Hepatocyte (in vitro differentiated cells): Measurements from ENCODE around the gene ZNG1B. TPM values are rescaled to one million over a fixed set of nuclear protein-coding genes. Genes with fewer than 3 reads are reported as not detected.
A peak's percentile ranks its signal among the peaks of the same experiment; 100 is the strongest.
"Not testable (repeated sequence)": the region's sequence is repeated elsewhere in the genome, so short reads cannot be mapped to it uniquely, and the experiment has no call there.

Source experiments
- DNase-seq: peaks from one replicate; pipeline ENCODE4 v3.0.0-alpha.2; 2016; ENCODE audit warnings: low spot score
- H2AFZ ChIP-seq: fragments of 200-600 bp; sonication (generic); 2 replicates; pipeline ENCODE4 v1.6.0; 2016; ENCODE audit warnings: antibody characterized with exemption, mild to moderate bottlenecking
- H3K27ac ChIP-seq: fragments of 200-600 bp; sonication (generic); 2 replicates; pipeline ENCODE4 v1.5.1; 2016; ENCODE audit warnings: mild to moderate bottlenecking
- H3K27me3 ChIP-seq: fragments of 200-600 bp; sonication (generic); 2 replicates; pipeline ENCODE4 v1.6.1; 2016
- H3K36me3 ChIP-seq: fragments of 200-600 bp; sonication (generic); replicated peaks from 2 replicates; pipeline ENCODE4 v1.5.1; 2016; ENCODE audit warnings: low read depth; ENCODE audit not compliant: insufficient read depth
- H3K4me1 ChIP-seq: fragments of 200-600 bp; sonication (generic); 2 replicates; pipeline ENCODE4 v1.5.1; 2016; ENCODE audit warnings: mild to moderate bottlenecking, moderate library complexity; ENCODE audit not compliant: insufficient read depth
- H3K4me2 ChIP-seq: fragments of 200-600 bp; sonication (generic); 2 replicates; pipeline ENCODE4 v1.6.0; 2016
- H3K4me3 ChIP-seq: fragments of 200-600 bp; sonication (generic); 2 replicates; pipeline ENCODE4 v1.5.1; 2016; ENCODE audit warnings: mild to moderate bottlenecking
- H3K79me2 ChIP-seq: fragments of 200-600 bp; sonication (generic); 2 replicates; pipeline ENCODE4 v1.6.0; 2017; ENCODE audit warnings: mild to moderate bottlenecking
- H3K9me2 ChIP-seq: fragments of 200-600 bp; sonication (generic); replicated peaks from 2 replicates; pipeline ENCODE4 v1.6.0; 2017; ENCODE audit warnings: mild to moderate bottlenecking; ENCODE audit not compliant: insufficient read depth
- H3K9me3 ChIP-seq: fragments of 200-600 bp; sonication (generic); 2 replicates; pipeline ENCODE4 v1.5.1; 2016; ENCODE audit warnings: low read depth, mild to moderate bottlenecking
- H4K20me1 ChIP-seq: fragments of 200-600 bp; sonication (generic); 2 replicates; pipeline ENCODE4 v1.6.0; 2016; ENCODE audit warnings: mild to moderate bottlenecking; ENCODE audit not compliant: insufficient read depth, poor library complexity, severe bottlenecking
- EZH2 ChIP-seq: fragments of 200-600 bp; sonication (generic); IDR thresholded peaks from 2 replicates; pipeline ENCODE4 v1.6.1; 2016; ENCODE audit warnings: antibody characterized with exemption, mild to moderate bottlenecking, borderline replicate concordance
- WGBS: methylation state at CpG from one replicate; pipeline ENCODE4 v1.1.6; 2016; ENCODE audit warnings: low lambda C conversion rate; ENCODE audit errors: missing lambda C conversion rate; 5-methylcytosine and 5-hydroxymethylcytosine counted together
- polyA plus RNA-seq: library from polyadenylated mRNA; unstranded; fragments of >200 nt; fragmentation: Nextera tagmentation; extraction: Ambion mirVana; gene quantifications from 2 replicates; pipeline ENCODE4 v1.2.1, GENCODE V29; 2016
- total RNA-seq: library from RNA; depleted of rRNA; stranded (reverse); fragments of >200 nt; gene quantifications from 2 replicates; pipeline ENCODE4 v1.2.3, GENCODE V29; 2014

The ZNG1B gene
- total and polyA plus RNA-seq, 2 experiments from 2014 or later, result 46.3 to 52.3 TPM

DNA sequence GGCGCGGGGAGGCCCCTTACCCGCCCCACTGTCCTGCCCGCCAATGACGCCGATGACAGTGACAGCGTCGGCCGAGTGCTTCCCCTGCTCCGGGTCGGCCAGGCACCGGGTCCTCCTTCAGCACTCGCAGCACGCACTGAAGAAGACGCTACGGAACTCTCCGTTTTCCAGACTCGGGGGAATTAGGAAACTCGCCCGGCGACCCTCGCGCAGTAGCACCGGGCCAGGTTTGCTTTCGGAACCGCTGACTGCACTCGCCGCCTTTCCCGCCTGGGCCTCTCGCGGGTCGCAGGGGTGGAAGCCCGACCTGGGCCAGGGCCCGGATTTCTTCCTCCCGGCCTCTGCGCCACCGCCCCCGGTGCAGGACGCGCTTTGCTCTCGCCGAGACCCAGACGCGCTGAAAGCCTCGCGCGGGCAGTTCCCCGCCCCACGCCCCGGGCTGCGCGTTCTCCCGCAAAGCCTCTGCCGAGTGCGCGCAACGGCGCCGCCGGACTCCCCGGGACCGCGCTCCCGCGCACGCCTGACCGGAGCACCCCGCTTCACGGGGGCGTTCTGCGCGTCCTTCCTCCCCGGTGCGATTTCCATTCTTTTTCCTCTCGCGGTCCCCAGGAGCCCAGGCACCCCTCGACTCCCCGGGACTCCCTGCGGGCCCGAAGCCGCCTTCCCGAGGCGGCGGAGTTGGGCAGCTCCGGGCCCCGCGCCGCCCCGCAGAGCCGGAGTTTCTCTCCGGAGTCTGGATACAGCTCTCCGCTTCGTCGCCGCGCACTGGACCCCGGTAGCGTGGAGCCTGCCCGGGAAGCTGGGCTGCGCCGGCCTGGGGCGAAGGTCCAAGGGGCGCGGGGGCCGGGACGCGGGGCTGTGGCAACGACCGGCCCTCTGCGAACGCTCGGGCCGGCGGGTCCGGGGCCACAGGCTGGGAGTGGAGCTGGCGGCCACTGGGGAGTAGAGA is 65.9 kb downstream of the ZNG1B start:
- H3K4me1 ChIP-seq, H3K9me2 ChIP-seq, H3K36me3 ChIP-seq, H3K4me3 ChIP-seq, DNase-seq, H3K9me3 ChIP-seq, H3K79me2 ChIP-seq, H3K27ac ChIP-seq, H4K20me1 ChIP-seq: not testable (repeated sequence)
- WGBS, result under 1% methylated on average over 29 of the region's 116 CpGs
- Histone ChIP-seq H2AFZ (peak overlapping the region; percentile 40), H3K4me2 (peak overlapping the region; percentile 86), H3K27me3 (peaks cover 25% of the 10 kb centered on the region)
- TF ChIP-seq EZH2, result peak; percentile 92

DNA sequence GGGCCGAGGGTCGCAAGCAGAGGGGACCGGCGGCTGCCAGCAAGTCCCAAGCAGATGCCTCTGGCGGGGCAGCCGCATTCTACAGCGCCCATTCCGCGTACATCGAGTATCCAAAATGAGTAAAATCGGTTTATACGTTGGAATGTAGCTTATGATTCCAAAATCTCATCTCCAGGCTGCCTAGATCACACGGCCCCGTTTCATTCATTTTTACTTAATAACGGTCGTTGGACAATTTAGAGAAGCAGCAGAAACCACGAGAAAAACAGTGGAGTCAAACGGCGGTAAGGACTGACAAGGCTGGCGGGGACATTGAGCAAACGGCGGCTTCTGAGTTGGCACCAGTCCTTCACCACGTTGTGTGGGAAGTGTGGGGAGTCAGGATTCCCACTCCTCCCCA is 66.6 kb downstream of the ZNG1B start:
- not testable (repeated sequence) for H3K4me3 ChIP-seq, H3K4me1 ChIP-seq, DNase-seq, H3K9me2 ChIP-seq, H2AFZ ChIP-seq, H3K27ac ChIP-seq, H3K79me2 ChIP-seq, H4K20me1 ChIP-seq, H3K36me3 ChIP-seq, H3K9me3 ChIP-seq
- peaks cover 25% of the 10 kb centered on the region for H3K27me3 ChIP-seq
- WGBS, result 7% methylated on average over 12 of the region's 23 CpGs
- H3K4me2 ChIP-seq, result peak overlapping the region; percentile 86
- peak; percentile 71 for TF ChIP-seq EZH2

DNA sequence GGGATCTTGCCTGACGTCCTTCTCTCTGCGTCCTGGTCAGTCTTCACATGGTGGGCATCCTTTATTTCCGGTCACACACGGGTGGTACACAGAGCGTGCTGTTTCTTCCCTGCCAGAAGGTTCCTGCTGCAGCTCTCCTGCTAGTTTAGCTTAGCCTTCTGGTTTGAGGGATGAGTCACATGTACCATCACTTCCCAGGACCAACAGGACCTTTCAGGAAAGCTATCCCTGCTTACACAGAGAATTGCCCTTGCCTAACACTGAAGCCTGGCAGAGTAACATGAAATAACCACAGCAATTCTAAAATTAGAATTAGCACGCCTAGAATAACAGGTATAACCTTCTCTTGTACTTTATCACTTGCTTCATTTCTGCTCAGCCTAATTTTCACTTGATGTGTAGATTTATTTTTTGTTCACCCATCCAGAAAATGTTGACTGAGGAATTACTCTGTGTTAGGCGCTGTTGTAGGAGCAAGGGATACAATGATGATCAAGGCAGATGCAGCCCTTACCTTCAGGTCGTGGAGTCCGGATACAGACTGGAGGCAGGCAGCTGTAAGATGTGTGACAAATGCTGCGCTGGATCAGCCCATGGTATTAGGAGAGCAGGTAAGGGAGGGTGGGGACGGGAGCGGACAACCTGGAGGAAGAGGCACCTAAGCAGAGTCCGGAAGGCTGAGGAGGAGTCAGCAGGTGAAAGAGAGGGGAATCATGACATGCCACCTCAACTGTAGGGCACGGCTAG is 70.1 kb downstream of the ZNG1B start:
- not testable (repeated sequence) for H3K9me3 ChIP-seq, H2AFZ ChIP-seq, H4K20me1 ChIP-seq, DNase-seq, H3K27ac ChIP-seq, H3K4me2 ChIP-seq, H3K36me3 ChIP-seq, H3K9me2 ChIP-seq, H3K79me2 ChIP-seq, H3K4me1 ChIP-seq, H3K4me3 ChIP-seq
- WGBS, result 40% methylated on average over 11 of the region's 14 CpGs
- H3K27me3 ChIP-seq, result peaks cover 14% of the 10 kb centered on the region

DNA sequence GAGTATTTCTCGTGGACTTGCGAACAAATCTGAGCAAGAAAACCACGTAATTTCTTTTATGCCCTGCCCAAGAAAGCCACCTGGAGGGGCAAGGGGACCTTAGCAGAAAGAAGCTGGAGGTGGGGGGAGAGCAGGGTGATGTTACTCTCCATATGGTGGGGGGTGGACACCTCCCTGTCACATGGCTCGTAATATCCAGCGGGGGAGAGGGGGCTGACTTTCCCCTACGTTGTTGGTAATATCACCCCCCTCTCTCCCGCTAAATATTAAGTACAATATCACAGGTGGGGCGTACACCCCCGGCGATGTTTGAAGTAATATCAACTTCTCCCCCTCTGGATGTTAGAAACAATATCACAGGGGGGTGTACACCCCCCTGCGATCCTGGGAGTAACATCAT is 70.7 kb downstream of the ZNG1B start:
- H3K9me2 ChIP-seq, H3K79me2 ChIP-seq, H3K4me3 ChIP-seq, H4K20me1 ChIP-seq, H3K27ac ChIP-seq, H3K4me1 ChIP-seq, DNase-seq, H2AFZ ChIP-seq, H3K9me3 ChIP-seq, H3K36me3 ChIP-seq, H3K4me2 ChIP-seq: not testable (repeated sequence)
- H3K27me3 ChIP-seq, result peaks cover 14% of the 10 kb centered on the region
- WGBS, result 69% methylated on average over 11 of the region's 11 CpGs

DNA sequence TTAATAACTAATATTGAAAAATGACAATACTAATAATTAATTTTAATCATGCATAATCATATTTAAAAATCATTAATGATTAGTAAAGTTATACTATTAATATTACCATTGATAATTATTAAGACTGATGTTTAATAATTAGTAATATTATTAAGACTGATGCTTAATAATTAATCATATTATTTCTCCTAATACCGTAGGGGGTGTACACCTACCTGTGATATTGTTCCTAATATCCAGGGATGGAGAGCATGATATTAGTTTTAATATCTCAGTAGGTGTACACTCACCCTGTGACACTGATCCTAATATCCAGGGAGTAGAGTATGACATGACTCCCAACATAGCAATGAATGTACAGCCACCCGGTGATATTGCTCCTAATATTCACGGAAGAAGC is 73.4 kb downstream of the ZNG1B start:
- H4K20me1 ChIP-seq, H3K4me2 ChIP-seq, H3K27me3 ChIP-seq, DNase-seq, H3K79me2 ChIP-seq, H3K4me3 ChIP-seq, H3K36me3 ChIP-seq, H3K4me1 ChIP-seq, H3K27ac ChIP-seq, H2AFZ ChIP-seq, H3K9me2 ChIP-seq, H3K9me3 ChIP-seq: not testable (repeated sequence)
- WGBS, result 86% methylated on average over 3 of the region's 3 CpGs

DNA sequence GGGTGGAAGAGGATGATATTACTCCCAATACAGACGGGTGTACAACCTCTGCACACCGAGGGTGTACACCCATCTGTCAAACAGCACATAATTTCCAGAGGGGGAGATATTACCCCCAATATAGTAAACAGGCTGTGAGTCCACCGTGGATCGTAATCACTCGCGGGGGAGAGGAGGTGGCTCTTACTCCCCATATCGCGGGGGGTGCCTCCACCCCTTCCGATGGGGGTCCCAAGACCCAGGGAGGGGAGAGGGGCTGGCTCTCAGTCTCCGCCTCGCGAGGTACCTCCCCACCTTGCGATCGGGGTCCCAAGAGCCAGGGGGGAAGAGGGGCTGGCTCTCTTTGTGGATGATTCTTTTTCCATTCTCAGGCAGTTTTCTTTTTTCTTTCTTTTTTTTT is 74.4 kb downstream of the ZNG1B start:
- H3K4me3 ChIP-seq, H3K9me3 ChIP-seq, H3K4me2 ChIP-seq, H3K9me2 ChIP-seq, DNase-seq, H2AFZ ChIP-seq, H3K27ac ChIP-seq, H3K36me3 ChIP-seq, H4K20me1 ChIP-seq, H3K4me1 ChIP-seq, H3K79me2 ChIP-seq, H3K27me3 ChIP-seq: not testable (repeated sequence)
- 83% methylated on average over 9 of the region's 14 CpGs for WGBS

DNA sequence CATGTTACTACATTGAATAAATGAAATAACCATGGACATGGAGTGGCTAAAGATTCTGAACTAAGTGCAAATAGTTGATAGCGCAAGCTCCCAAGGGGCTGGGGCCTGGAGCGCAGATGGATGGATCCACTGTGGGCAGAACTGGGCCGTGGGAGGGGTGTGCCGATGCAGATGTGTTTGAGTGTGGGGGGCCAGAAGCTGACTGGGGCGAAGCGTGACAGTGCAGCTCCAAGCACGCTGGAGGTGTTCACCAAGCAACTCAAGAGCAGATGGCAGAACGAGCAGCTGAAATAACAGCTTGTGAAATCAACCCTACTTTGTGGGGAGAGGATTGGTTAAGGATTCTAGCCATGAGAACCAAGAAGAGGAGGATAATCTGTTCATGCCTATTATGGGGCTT is 78.0 kb downstream of the ZNG1B start:
- not testable (repeated sequence) for H3K79me2 ChIP-seq, H3K36me3 ChIP-seq, H3K9me2 ChIP-seq, H3K9me3 ChIP-seq, H3K27ac ChIP-seq, H3K27me3 ChIP-seq, H3K4me2 ChIP-seq, H3K4me1 ChIP-seq, DNase-seq, H2AFZ ChIP-seq, H3K4me3 ChIP-seq, H4K20me1 ChIP-seq
- WGBS, result 93% methylated on average over 8 of the region's 8 CpGs

DNA sequence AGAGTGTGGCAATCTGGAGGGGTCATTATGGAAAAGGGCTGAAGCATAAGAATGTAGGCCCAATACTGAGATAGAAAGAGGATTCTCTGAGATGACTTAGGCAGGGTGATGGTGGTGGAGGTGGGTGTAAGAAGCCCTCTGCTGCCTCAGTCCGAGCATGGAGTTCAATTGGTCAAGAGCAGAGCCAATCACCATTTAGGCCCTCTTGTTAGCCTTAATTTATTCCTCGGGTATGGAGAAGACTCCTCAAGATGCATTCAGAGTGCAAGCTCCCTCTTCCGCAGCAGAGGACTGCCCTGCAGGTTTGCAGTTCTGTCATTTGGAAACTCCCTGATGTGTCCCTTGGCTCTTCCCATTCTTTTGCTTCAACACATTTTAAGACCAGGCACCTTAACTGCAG is 78.5 kb downstream of the ZNG1B start:
- not testable (repeated sequence) for DNase-seq, H2AFZ ChIP-seq, H3K4me3 ChIP-seq, H3K9me2 ChIP-seq, H3K9me3 ChIP-seq, H3K79me2 ChIP-seq, H4K20me1 ChIP-seq, H3K4me1 ChIP-seq, H3K36me3 ChIP-seq, H3K4me2 ChIP-seq, H3K27me3 ChIP-seq, H3K27ac ChIP-seq
- WGBS, result 77% methylated on average over 3 of the region's 3 CpGs
